ENCODE results near the gene PDE1A. TPM values are rescaled to one million over a fixed set of nuclear protein-coding genes. Genes with fewer than 3 reads are reported as not detected.

The PDE1A gene
- total RNA-seq, 2 donors from 2014 or later, result 0.31 TPM; not detected in 1

GRCh38 chr2:182445391-182445965, 18.6 kb upstream of the PDE1A start:
- TF ChIP-seq, protein P1, sequence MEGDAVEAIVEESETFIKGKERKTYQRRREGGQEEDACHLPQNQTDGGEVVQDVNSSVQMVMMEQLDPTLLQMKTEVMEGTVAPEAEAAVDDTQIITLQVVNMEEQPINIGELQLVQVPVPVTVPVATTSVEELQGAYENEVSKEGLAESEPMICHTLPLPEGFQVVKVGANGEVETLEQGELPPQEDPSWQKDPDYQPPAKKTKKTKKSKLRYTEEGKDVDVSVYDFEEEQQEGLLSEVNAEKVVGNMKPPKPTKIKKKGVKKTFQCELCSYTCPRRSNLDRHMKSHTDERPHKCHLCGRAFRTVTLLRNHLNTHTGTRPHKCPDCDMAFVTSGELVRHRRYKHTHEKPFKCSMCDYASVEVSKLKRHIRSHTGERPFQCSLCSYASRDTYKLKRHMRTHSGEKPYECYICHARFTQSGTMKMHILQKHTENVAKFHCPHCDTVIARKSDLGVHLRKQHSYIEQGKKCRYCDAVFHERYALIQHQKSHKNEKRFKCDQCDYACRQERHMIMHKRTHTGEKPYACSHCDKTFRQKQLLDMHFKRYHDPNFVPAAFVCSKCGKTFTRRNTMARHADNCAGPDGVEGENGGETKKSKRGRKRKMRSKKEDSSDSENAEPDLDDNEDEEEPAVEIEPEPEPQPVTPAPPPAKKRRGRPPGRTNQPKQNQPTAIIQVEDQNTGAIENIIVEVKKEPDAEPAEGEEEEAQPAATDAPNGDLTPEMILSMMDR (conservative IDR thresholded peaks at IDR 0.05), result no peak
- WGBS, 2 experiments (ENCODE audit: insufficient coverage in 1 of 2, insufficient read length in 1 of 2), result 99% methylated on average over 4 of the region's 4 CpGs; no CpG with 5 or more reads in 1 of the 2 experiments
- Mint-ChIP-seq H3K4me3 (no peak overlapping the region), H3K27me3 (ENCODE audit: insufficient read depth) (no peaks in the 10 kb centered on the region), H3K36me3 (ENCODE audit: low read depth) (no peaks in the 10 kb centered on the region), H3K27ac (no peak overlapping the region), H3K9me3 (no peaks in the 10 kb centered on the region), H3K4me1 (peaks cover 8% of the 10 kb centered on the region)
- Histone ChIP-seq H3K9ac (ENCODE audit: extremely low read depth, low read length, poor library complexity, severe bottlenecking) (no peak overlapping the region), H3K4me1 (ENCODE audit: control insufficient read depth, insufficient read depth, low read length) (no peaks in the 10 kb centered on the region), H3K9me3 (ENCODE audit: control insufficient read depth, low read length) (no peaks in the 10 kb centered on the region), H3K27me3 (ENCODE audit: control insufficient read depth, insufficient read depth, low read length, poor library complexity, severe bottlenecking) (no peaks in the 10 kb centered on the region), H3K4me3 (ENCODE audit: low read length) (no peak overlapping the region), H3K27ac (ENCODE audit: low read depth, low read length) (no peak overlapping the region), H3K36me3 (ENCODE audit: control insufficient read depth, insufficient read depth, low read length) (no peaks in the 10 kb centered on the region)
- no peak for DNase-seq

DNA sequence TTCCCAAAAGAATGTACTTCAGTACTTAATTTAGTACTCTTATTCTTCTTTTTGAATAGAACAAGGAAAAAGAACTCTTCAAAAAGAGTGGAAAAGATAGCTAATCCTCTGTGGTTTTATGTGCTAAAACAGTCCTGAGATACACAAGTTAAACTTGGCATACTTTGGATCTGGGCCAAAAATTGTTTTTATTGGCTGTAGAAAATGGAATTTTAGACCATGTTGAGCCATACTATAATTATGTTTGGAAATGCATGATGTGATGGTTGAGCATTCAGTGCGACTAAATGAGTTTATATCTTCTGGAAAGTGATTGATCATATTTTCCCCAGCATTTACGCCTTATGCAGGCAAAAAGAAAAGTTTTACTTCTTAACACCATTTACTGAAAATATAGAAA, 18.0 kb upstream of the PDE1A start:
- Histone ChIP-seq H3K9ac (ENCODE audit: extremely low read depth, low read length, poor library complexity, severe bottlenecking) (no peak overlapping the region), H3K4me3 (ENCODE audit: low read length) (no peak overlapping the region), H3K27ac (ENCODE audit: low read depth, low read length) (no peak overlapping the region), H3K27me3 (ENCODE audit: control insufficient read depth, insufficient read depth, low read length, poor library complexity, severe bottlenecking) (no peaks in the 10 kb centered on the region), H3K36me3 (ENCODE audit: control insufficient read depth, insufficient read depth, low read length) (no peaks in the 10 kb centered on the region), H3K9me3 (ENCODE audit: control insufficient read depth, low read length) (no peaks in the 10 kb centered on the region), H3K4me1 (ENCODE audit: control insufficient read depth, insufficient read depth, low read length) (no peaks in the 10 kb centered on the region)
- Mint-ChIP-seq H3K4me1 (peaks cover 8% of the 10 kb centered on the region), H3K36me3 (ENCODE audit: low read depth) (no peaks in the 10 kb centered on the region), H3K4me3 (no peak overlapping the region), H3K27me3 (ENCODE audit: insufficient read depth) (no peaks in the 10 kb centered on the region), H3K9me3 (no peaks in the 10 kb centered on the region), H3K27ac (no peak overlapping the region)
- no peak for DNase-seq
- TF ChIP-seq, protein P1 (conservative IDR thresholded peaks at IDR 0.05), result no peak
- 100% methylated on average over 2 of the region's 2 CpGs; no CpG with 5 or more reads in 1 of the 2 experiments for WGBS, 2 experiments (ENCODE audit: insufficient coverage in 1 of 2, insufficient read length in 1 of 2)

DNA sequence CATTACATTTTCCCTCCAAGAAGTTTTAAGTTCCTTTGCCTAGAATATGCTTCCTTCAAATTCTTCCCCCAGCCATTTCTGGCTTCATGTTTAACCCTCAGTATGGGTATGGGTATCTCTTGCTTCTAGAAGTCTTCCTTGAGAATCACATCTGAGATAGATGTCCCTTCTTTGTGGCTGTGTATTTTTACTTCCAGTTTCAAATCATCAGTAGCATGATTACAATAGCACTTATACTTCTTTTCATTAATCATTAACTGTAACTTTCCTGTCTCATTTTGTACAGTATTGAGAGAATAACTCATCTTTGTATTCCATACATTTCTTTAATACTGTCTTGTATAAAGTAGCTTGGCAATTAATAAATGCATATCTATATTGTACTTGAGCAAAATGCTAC, 17.3 kb upstream of the PDE1A start:
- Histone ChIP-seq H3K4me3 (ENCODE audit: low read length) (no peak overlapping the region), H3K9me3 (ENCODE audit: control insufficient read depth, low read length) (no peaks in the 10 kb centered on the region), H3K4me1 (ENCODE audit: control insufficient read depth, insufficient read depth, low read length) (no peaks in the 10 kb centered on the region), H3K27ac (ENCODE audit: low read depth, low read length) (no peak overlapping the region), H3K36me3 (ENCODE audit: control insufficient read depth, insufficient read depth, low read length) (no peaks in the 10 kb centered on the region), H3K27me3 (ENCODE audit: control insufficient read depth, insufficient read depth, low read length, poor library complexity, severe bottlenecking) (no peaks in the 10 kb centered on the region), H3K9ac (ENCODE audit: extremely low read depth, low read length, poor library complexity, severe bottlenecking) (no peak overlapping the region)
- H3K9me3 Mint-ChIP-seq, result no peaks in the 10 kb centered on the region
- DNase-seq, result no peak
- H3K4me3 Mint-ChIP-seq, result no peak overlapping the region
- no peaks in the 10 kb centered on the region for H3K27me3 Mint-ChIP-seq (ENCODE audit: insufficient read depth)
- TF ChIP-seq, protein P1 (conservative IDR thresholded peaks at IDR 0.05), result no peak
- no peak overlapping the region for H3K27ac Mint-ChIP-seq
- H3K36me3 Mint-ChIP-seq (ENCODE audit: low read depth), result no peaks in the 10 kb centered on the region
- H3K4me1 Mint-ChIP-seq, result peaks cover 8% of the 10 kb centered on the region
